Stimulated activated naive CD8-positive, alpha-beta T cell treated with anti-CD3 and anti-CD28 coated beads, Interleukin-15, Interleukin-2, amounts not matched to agents 100 U/mL and 50 U/mL, for 24 hours (primary cell): ENCODE data around the gene MAGI1.
"Not testable (repeated sequence)": the region's sequence is repeated elsewhere in the genome, so short reads cannot be mapped to it uniquely, and the experiment has no call there.

Source experiments
- ATAC-seq: fragments of 150-1000 bp; cut with Tn5 transposase; one replicate; pipeline ENCODE4 v1.10.0; 2021
- DNase-seq: peaks from one replicate; pipeline ENCODE4 v3.0.0; 2021

Gene MAGI1

GRCh38 chr3:65618599-65618998 lies 420.1 kb downstream of the MAGI1 start:
- no peak for DNase-seq
- no peak for ATAC-seq

- no peak for ATAC-seq
- DNase-seq, result no peak
Observed at GRCh38 chr3:65617787-65618186, 420.9 kb downstream of the MAGI1 start.

- DNase-seq (no peak), ATAC-seq (no peak)
Observed at GRCh38 chr3:65617209-65617608, 421.5 kb downstream of the MAGI1 start.

- DNase-seq, result no peak
- no peak for ATAC-seq
Observed at GRCh38 chr3:65616563-65616962, 422.2 kb downstream of the MAGI1 start.

GRCh38 chr3:65615329-65615728 lies 423.4 kb downstream of the MAGI1 start:
- no peak for ATAC-seq
- DNase-seq, result no peak

GRCh38 chr3:65614585-65614984 lies 424.1 kb downstream of the MAGI1 start:
- ATAC-seq, result no peak

GRCh38 chr3:65607965-65608460 lies 430.7 kb downstream of the MAGI1 start:
- not testable (repeated sequence) for ATAC-seq, DNase-seq

More at GRCh38 chr3:65614585-65614984, 424.1 kb downstream of the MAGI1 start:
- no peak for DNase-seq

- DNase-seq (no peak), ATAC-seq (no peak)
Observed at GRCh38 chr3:65607101-65607500, 431.6 kb downstream of the MAGI1 start.

- DNase-seq (no peak), ATAC-seq (no peak)
Observed at GRCh38 chr3:65605876-65606432, 432.8 kb downstream of the MAGI1 start.

- no peak for DNase-seq
- no peak for ATAC-seq
Observed at GRCh38 chr3:65604863-65605526, 433.7 kb downstream of the MAGI1 start.

GRCh38 chr3:65603631-65604030 lies 435.1 kb downstream of the MAGI1 start:
- no peak for DNase-seq
- ATAC-seq, result no peak

GRCh38 chr3:65600888-65601287 lies 437.8 kb downstream of the MAGI1 start:
- DNase-seq (no peak), ATAC-seq (no peak)

GRCh38 chr3:65597952-65598413 lies 440.7 kb downstream of the MAGI1 start:
- DNase-seq, result no peak

GRCh38 chr3:65597226-65597951 lies 441.3 kb downstream of the MAGI1 start:
- DNase-seq (no peak), ATAC-seq (no peak)

More at GRCh38 chr3:65597952-65598413, 440.7 kb downstream of the MAGI1 start:
- no peak for ATAC-seq

- DNase-seq (no peak), ATAC-seq (no peak)
Observed at GRCh38 chr3:65596571-65597225, 442.0 kb downstream of the MAGI1 start.

GRCh38 chr3:65596029-65596300 lies 442.8 kb downstream of the MAGI1 start:
- ATAC-seq, result no peak
- no peak for DNase-seq

GRCh38 chr3:65595222-65596028 lies 443.3 kb downstream of the MAGI1 start:
- ATAC-seq (no peak), DNase-seq (no peak)

GRCh38 chr3:65593780-65594752 lies 444.7 kb downstream of the MAGI1 start:
- no peak for ATAC-seq
- DNase-seq, result no peak

- DNase-seq, result no peak
- ATAC-seq, result no peak
Observed at GRCh38 chr3:65591313-65591712, 447.4 kb downstream of the MAGI1 start.

- DNase-seq (no peak), ATAC-seq (no peak)
Observed at GRCh38 chr3:65588884-65589283, 449.8 kb downstream of the MAGI1 start.
